GM21526 (cell line): ENCODE results near the gene EBNA1BP2.
"Not testable (repeated sequence)": the region's sequence is repeated elsewhere in the genome, so short reads cannot be mapped to it uniquely, and the experiment has no call there.

ENCODE experiments used
- ATAC-seq: cut with Tn5 transposase; IDR thresholded peaks from one replicate; pipeline ENCODE4 v1.9.1; 2021; ENCODE audit warnings: moderate library complexity; ENCODE audit not compliant: unreplicated experiment, low FRiP score

Gene EBNA1BP2

GRCh38 chr1:43174873-43175272, 2.8 kb upstream of the EBNA1BP2 start:
- no peak for ATAC-seq

GRCh38 chr1:43172527-43172972, 460 bp upstream of the EBNA1BP2 start:
- ATAC-seq = peak; percentile 48

GRCh38 chr1:43171312-43171875, 696 bp downstream of the EBNA1BP2 start:
- no peak for ATAC-seq

- no peak for ATAC-seq
Measured at GRCh38 chr1:43165765-43166164, 6.3 kb downstream of the EBNA1BP2 start.

GRCh38 chr1:43165162-43165561, 6.9 kb downstream of the EBNA1BP2 start:
- ATAC-seq = no peak

- ATAC-seq = no peak
Measured at GRCh38 chr1:43156026-43156425, 16.1 kb downstream of the EBNA1BP2 start.

GRCh38 chr1:43153443-43153842, 18.6 kb downstream of the EBNA1BP2 start:
- ATAC-seq = no peak

- no peak for ATAC-seq
Measured at GRCh38 chr1:43152866-43153265, 19.2 kb downstream of the EBNA1BP2 start.

- no peak for ATAC-seq
Measured at GRCh38 chr1:43149889-43150288, 22.2 kb downstream of the EBNA1BP2 start.

- ATAC-seq = no peak
Measured at GRCh38 chr1:43147625-43148327, 24.3 kb downstream of the EBNA1BP2 start.

GRCh38 chr1:43144237-43144636, 27.9 kb downstream of the EBNA1BP2 start:
- no peak for ATAC-seq

GRCh38 chr1:43143441-43143888, 28.6 kb downstream of the EBNA1BP2 start:
- no peak for ATAC-seq

GRCh38 chr1:43140583-43140982, 31.5 kb downstream of the EBNA1BP2 start:
- ATAC-seq = no peak

GRCh38 chr1:43140010-43140409, 32.1 kb downstream of the EBNA1BP2 start:
- ATAC-seq = no peak

GRCh38 chr1:43139295-43139694, 32.8 kb downstream of the EBNA1BP2 start:
- ATAC-seq = not testable (repeated sequence)

- no peak for ATAC-seq
Measured at GRCh38 chr1:43137445-43138052, 34.5 kb downstream of the EBNA1BP2 start.

- no peak for ATAC-seq
Measured at GRCh38 chr1:43135857-43136781, 36.0 kb downstream of the EBNA1BP2 start.

GRCh38 chr1:43134640-43135039, 37.5 kb downstream of the EBNA1BP2 start:
- ATAC-seq = no peak

- ATAC-seq = no peak
Measured at GRCh38 chr1:43134068-43134467, 38.0 kb downstream of the EBNA1BP2 start.

GRCh38 chr1:43129426-43129825, 42.7 kb downstream of the EBNA1BP2 start:
- ATAC-seq = no peak

GRCh38 chr1:43128816-43129215, 43.3 kb downstream of the EBNA1BP2 start:
- ATAC-seq = no peak
